Measurements from ENCODE around the gene CD164L2. TPM values are rescaled to one million over a fixed set of nuclear protein-coding genes. Genes with fewer than 3 reads are reported as not detected.

Gene CD164L2
- total RNA-seq, 1 donor from 2014 or later, result 6.8 TPM

DNA sequence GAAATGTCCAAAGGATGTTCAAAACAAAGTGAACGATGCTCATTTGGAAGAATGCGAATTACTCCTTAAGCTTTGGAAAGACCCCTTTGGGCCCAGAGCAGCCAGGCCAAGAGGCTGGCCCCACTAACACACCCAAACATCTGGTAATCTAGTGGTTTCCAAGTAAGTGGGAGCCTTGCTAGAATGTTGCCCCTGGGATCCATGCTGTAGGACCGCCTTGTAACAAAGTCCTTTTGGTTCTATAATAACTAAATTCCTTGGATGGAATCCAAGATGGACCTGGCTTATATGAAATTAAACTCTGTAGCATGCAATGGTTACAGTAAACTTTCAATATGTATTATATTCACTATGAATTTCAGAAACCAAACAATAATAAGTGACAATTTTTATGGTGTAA lies 34.6 kb upstream of the CD164L2 start:
- TF ChIP-seq, protein P1, sequence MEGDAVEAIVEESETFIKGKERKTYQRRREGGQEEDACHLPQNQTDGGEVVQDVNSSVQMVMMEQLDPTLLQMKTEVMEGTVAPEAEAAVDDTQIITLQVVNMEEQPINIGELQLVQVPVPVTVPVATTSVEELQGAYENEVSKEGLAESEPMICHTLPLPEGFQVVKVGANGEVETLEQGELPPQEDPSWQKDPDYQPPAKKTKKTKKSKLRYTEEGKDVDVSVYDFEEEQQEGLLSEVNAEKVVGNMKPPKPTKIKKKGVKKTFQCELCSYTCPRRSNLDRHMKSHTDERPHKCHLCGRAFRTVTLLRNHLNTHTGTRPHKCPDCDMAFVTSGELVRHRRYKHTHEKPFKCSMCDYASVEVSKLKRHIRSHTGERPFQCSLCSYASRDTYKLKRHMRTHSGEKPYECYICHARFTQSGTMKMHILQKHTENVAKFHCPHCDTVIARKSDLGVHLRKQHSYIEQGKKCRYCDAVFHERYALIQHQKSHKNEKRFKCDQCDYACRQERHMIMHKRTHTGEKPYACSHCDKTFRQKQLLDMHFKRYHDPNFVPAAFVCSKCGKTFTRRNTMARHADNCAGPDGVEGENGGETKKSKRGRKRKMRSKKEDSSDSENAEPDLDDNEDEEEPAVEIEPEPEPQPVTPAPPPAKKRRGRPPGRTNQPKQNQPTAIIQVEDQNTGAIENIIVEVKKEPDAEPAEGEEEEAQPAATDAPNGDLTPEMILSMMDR (IDR thresholded peaks at IDR 0.05), result no peak
- Histone ChIP-seq H3K9me3 (no peaks in the 10 kb centered on the region), H3K27me3 (ENCODE audit: low read depth) (no peaks in the 10 kb centered on the region), H3K4me1 (peaks cover 65% of the 10 kb centered on the region), H3K4me3 (no peak overlapping the region), H3K27ac (peak overlapping the region; percentile 50), H3K36me3 (peaks cover 64% of the 10 kb centered on the region)
- ATAC-seq (no peak), DNase-seq (no peak)
- intact Hi-C loops (cut with DNase I), result no loop called here

DNA sequence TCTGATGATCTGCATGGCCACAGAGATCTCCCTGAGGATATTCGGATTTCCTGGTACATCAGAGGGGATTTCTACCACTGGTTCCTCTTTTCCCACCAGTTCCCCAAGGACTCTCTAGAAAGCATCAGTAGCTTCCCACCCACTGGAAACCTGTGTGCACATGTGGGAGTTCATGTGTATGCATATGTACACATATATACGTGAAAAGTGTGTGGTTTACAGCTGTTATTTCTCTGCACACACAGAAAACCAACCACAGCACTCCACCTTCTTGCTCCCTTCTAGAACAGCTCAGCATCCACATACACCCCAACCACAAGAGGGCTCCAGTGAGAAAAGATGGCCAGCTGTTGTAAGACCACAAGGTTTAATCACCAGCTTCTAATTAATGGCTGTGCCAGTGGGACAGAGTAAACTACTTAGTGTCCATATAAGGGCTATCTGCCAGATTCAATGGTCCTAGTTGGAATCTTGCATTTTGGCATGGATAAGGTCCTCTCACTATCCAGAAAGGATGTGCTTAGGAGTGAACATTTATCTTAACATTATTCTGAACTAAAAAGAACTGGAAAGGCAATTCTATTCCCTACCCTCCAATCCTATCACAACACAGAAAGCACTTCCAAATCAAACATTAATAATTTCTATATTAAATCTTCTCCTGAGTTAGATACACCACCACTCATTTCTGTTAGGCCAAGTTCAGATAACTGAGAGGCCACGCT lies 33.4 kb upstream of the CD164L2 start:
- Histone ChIP-seq H3K4me3 (no peak overlapping the region), H3K36me3 (peaks cover 76% of the 10 kb centered on the region), H3K27ac (no peak overlapping the region), H3K9me3 (no peaks in the 10 kb centered on the region), H3K27me3 (ENCODE audit: low read depth) (no peaks in the 10 kb centered on the region), H3K4me1 (peaks cover 58% of the 10 kb centered on the region)
- no peak for DNase-seq
- intact Hi-C loops (cut with DNase I), result no loop called here
- TF ChIP-seq, protein P1 (IDR thresholded peaks at IDR 0.05), result peak; percentile 63
- peak; percentile 46 to 63 for ATAC-seq

DNA sequence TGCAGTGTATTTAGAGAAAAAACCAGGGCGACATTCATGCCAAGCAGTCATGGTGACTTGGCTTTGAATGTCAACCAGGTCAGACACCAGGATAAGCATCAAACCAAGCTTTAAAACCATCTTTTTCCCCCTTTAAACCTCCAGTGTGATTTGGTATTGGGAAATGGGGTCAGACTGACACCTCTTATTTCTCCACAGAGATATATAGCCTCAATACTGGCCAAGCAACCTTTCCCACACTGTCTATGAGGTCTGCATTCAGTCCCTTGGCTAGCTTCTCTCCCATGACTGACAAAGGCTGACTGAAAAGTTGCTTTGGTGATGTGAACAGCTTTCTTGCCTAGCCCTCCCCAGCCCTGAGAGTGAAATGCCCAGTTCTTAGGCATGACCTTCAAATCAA lies 31.0 kb upstream of the CD164L2 start:
- TF ChIP-seq, protein P1 (IDR thresholded peaks at IDR 0.05), result no peak
- Histone ChIP-seq H3K9me3 (no peaks in the 10 kb centered on the region), H3K27ac (no peak overlapping the region), H3K36me3 (peaks cover 99% of the 10 kb centered on the region), H3K4me1 (peaks cover 35% of the 10 kb centered on the region), H3K27me3 (ENCODE audit: low read depth) (no peaks in the 10 kb centered on the region), H3K4me3 (no peak overlapping the region)
- DNase-seq (no peak), ATAC-seq (no peak)
- intact Hi-C loops (cut with DNase I), result no loop called here

DNA sequence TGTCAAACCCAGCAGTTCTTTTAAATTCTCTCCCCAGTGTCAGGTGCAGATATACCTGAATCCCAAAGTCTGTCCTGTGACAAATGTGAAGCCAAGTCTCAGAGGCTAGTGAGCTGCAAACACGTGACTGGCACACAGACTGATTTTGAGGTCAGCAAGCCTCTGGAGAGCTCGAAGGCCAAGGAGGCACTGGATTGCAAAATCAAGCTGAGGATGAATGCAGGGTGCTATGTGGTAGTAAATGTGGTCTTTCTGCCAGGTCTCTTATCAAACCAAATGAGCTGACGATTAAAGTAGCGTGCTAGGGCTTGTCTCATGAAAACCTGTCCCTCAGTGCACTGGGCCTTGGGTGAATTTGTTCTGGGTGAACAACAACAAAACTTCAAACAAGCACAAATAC lies 29.9 kb upstream of the CD164L2 start:
- peaks cover 99% of the 10 kb centered on the region for H3K36me3 ChIP-seq
- peaks cover 24% of the 10 kb centered on the region for H3K4me1 ChIP-seq
- intact Hi-C loops (cut with DNase I), result no loop called here
- H3K4me3 ChIP-seq, result no peak overlapping the region
- H3K27ac ChIP-seq, result no peak overlapping the region
- TF ChIP-seq, protein P1 (IDR thresholded peaks at IDR 0.05), result no peak
- no peaks in the 10 kb centered on the region for H3K9me3 ChIP-seq
- no peaks in the 10 kb centered on the region for H3K27me3 ChIP-seq (ENCODE audit: low read depth)
- DNase-seq (no peak), ATAC-seq (peak in 1 of 2 donors; percentile 28)

DNA sequence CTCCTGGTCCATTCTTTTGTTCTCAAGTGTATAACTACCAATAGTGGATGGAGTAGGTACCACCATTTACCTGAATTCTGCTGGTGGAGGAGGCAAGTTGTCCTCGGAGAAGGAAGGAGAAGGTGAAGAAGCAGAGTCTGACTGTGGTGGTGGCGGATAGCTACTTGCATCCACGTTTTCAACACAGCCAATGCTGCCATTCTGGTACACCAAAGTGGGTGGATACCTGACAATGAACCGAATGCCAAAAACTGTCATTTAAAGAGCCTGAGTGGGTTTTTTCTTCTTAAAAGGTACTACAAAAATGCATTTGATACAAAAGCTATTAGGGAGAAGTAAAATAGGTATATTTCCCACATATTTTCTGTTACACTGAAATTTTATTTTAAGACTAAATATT lies 29.4 kb upstream of the CD164L2 start:
- Histone ChIP-seq H3K4me1 (peaks cover 19% of the 10 kb centered on the region), H3K9me3 (no peaks in the 10 kb centered on the region), H3K27me3 (ENCODE audit: low read depth) (no peaks in the 10 kb centered on the region), H3K27ac (no peak overlapping the region), H3K36me3 (peaks cover 99% of the 10 kb centered on the region), H3K4me3 (no peak overlapping the region)
- DNase-seq, result no peak
- TF ChIP-seq, protein P1 (IDR thresholded peaks at IDR 0.05), result no peak
- no peak for ATAC-seq
- intact Hi-C loops (cut with DNase I), result no loop called here

All from lower lobe of right lung (tissue), 2 donors.